Pulmonary artery endothelial cell (primary cell): ENCODE data around the gene TBC1D20. TPM values are rescaled to one million over a fixed set of nuclear protein-coding genes. Genes with fewer than 3 reads are reported as not detected.
"Not testable (repeated sequence)": the region's sequence is repeated elsewhere in the genome, so short reads cannot be mapped to it uniquely, and the experiment has no call there.

Source experiments
- DNase-seq: peaks from one replicate; pipeline ENCODE4 v3.0.0-alpha.2; 2011; ENCODE audit warnings: low read depth, low spot score
- total RNA-seq: library from RNA; depleted of rRNA; stranded (reverse); fragments of >200 nt; gene quantifications from 2 replicates; pipeline ENCODE4 v1.2.3, GENCODE V29; 2014

TBC1D20 gene
- total RNA-seq, 1 donor from 2014 or later, result 23.9 TPM

GRCh38 chr20:475463-476357 lies 13.4 kb upstream of the TBC1D20 start:
- DNase-seq, result no peak

DNA sequence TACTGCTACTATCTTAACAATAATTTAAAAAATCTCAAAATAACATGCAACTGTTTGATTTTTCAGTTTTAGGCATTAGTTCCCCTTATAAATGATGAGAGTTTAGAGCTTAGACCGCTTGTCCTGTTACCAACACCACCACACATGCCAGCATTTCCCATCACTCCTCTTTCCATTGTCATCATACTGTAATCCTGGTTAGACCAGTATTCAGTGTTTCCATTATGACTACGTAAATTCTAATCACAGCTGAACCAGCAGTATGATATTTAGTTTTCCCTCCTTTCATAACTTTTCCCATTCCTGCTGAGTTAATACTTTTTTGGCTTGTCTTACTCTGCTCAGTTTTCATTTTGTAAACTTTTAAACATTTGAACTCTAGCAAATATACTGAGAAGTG lies 12.2 kb upstream of the TBC1D20 start:
- no peak for DNase-seq

GRCh38 chr20:472889-473292 lies 10.6 kb upstream of the TBC1D20 start:
- DNase-seq, result no peak

- no peak for DNase-seq
Measured at GRCh38 chr20:472137-472846, 10.0 kb upstream of the TBC1D20 start.

- no peak for DNase-seq
Measured at GRCh38 chr20:469746-470490, 7.6 kb upstream of the TBC1D20 start.

GRCh38 chr20:467755-468154 lies 5.4 kb upstream of the TBC1D20 start:
- DNase-seq, result no peak

- DNase-seq, result no peak
Measured at GRCh38 chr20:461254-462198, 807 bp downstream of the TBC1D20 start.

- no peak for DNase-seq
Measured at GRCh38 chr20:460707-461106, 1.6 kb downstream of the TBC1D20 start.

DNA sequence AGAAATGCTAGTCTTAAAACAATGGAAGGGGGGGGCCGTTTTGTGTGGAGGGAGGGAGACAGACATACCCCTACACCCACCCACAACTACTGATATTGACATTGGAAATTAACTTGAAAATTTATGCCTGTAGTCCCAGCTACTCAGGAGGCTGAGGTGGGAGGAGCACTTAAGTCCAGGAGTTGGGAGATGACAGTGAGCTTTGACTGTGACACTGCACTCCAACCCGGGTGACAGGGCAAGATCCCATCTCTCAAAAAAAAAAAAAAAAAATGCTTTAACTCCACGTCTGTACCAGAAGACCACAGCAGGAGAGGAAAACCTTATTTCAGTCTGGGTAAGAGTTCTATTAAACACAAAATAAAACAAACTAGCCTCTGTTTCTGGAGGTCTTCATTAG lies 2.2 kb downstream of the TBC1D20 start:
- no peak for DNase-seq

DNA sequence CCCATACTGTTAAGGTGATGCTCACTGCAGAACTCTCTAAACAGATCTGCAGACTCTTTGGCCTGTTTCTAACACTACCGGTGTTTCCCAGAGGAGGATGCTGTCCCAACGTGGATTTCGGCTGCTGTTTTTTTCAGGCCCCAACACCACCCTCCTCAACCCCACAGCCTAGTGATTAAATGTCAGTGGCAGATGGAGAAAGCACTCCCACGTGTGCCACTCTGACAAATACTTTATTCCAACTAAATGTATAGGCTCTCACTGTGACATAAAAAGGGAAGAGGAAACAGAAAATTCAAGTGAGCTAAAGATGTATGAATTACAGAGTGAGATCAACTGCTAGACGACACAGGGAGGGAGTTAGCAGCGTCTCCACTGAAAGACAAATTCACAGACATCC lies 3.6 kb downstream of the TBC1D20 start:
- no peak for DNase-seq

DNA sequence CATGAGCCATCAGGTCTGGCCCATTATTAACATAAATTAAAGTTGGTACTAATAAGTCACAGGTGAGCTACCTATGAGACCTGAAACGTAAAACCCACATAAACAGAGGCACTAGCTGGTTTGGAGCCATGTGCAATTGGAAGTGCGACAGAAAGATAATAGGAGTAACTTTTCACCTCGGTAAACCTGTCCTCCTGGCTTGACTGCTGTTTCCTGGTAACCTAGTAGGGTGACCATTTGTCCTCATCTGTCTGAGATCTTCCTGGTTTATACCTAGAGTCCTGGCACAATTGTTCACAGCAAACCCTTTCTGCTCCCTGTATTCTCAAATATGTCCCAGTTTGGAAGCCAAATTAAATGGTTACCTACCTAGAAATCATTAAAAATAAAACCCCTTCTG lies 7.4 kb downstream of the TBC1D20 start:
- DNase-seq, result no peak

GRCh38 chr20:452021-452420 lies 10.3 kb downstream of the TBC1D20 start:
- DNase-seq, result not testable (repeated sequence)

GRCh38 chr20:445514-446336 lies 16.6 kb downstream of the TBC1D20 start:
- no peak for DNase-seq

GRCh38 chr20:444862-445426 lies 17.4 kb downstream of the TBC1D20 start:
- DNase-seq, result peak; percentile 65

GRCh38 chr20:444117-444516 lies 18.2 kb downstream of the TBC1D20 start:
- DNase-seq, result no peak

DNA sequence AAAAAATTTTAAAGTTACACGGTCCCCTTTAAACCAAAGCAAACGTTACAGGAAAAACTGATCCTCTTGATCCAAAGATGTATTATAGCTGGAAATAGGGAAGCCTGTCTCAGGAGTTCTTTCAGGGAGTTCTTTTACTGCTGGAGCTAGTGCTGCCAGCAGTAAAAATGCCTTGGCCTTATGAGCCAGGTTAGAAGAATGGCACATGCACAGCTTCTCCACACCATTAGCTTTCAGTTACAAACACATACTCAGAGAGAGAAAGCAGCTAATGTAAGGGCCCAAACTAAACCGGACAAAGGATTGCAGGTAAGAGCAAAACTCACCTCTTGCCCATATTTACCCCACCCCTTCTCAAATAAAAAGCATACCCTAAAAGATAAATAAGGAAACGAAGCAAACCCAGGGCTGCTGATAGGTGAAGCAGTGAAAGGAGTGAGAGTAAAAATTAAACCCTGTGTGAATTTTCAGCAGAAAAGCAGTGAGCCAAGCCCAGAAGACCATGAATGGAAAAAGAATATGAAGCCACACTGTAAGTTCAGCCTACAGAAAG lies 19.0 kb downstream of the TBC1D20 start:
- no peak for DNase-seq

GRCh38 chr20:440636-441035 lies 21.7 kb downstream of the TBC1D20 start:
- DNase-seq, result no peak

GRCh38 chr20:440148-440547 lies 22.2 kb downstream of the TBC1D20 start:
- no peak for DNase-seq
